Spleen (tissue), 11 donors: ENCODE results near the gene CD82. TPM values are rescaled to one million over a fixed set of nuclear protein-coding genes. Genes with fewer than 3 reads are reported as not detected.

Experiments
- DNase-seq: peaks from one replicate; pipeline ENCODE4 v3.0.0-alpha.2; 2020
- H3K27ac ChIP-seq, 8 donors: fragments of 200-600 bp; sonication (generic) in 7 of 8; 1 replicate in 4 of 8; 2 replicates in 4 of 8; pipeline versions ENCODE4 v1.5.0 to v1.8.0; 2016 to 2021; ENCODE audit warnings: inconsistent platforms in 4 of 8, mild to moderate bottlenecking in 4 of 8, moderate library complexity in 1 of 8
- H3K27me3 ChIP-seq, 7 donors: fragments of 200-600 bp; sonication (generic) in 6 of 7; replicated peaks in 1 of 7; 1 replicate in 4 of 7; 2 replicates in 3 of 7; pipeline versions ENCODE4 v1.5.0 to v1.8.0; 2016 to 2021; ENCODE audit warnings: inconsistent platforms in 3 of 7, mild to moderate bottlenecking in 1 of 7
- H3K36me3 ChIP-seq, 6 donors: fragments of 200-600 bp; sonication (generic) in 5 of 6; 1 replicate in 4 of 6; 2 replicates in 2 of 6; pipeline versions ENCODE4 v1.5.0 to v1.8.0; 2016 to 2021; ENCODE audit warnings: inconsistent platforms in 2 of 6
- H3K4me1 ChIP-seq, 6 donors: fragments of 200-600 bp; sonication (generic) in 5 of 6; 1 replicate in 3 of 6; 2 replicates in 3 of 6; pipeline versions ENCODE4 v1.5.0 to v1.8.0; 2016 to 2021; ENCODE audit warnings: inconsistent platforms in 3 of 6
- H3K4me3 ChIP-seq, 8 donors: fragments of 200-600 bp; sonication (generic) in 7 of 8; 1 replicate in 4 of 8; 2 replicates in 4 of 8; pipeline versions ENCODE4 v1.5.0 to v1.8.0; 2016 to 2021; ENCODE audit warnings: inconsistent platforms in 4 of 8, mild to moderate bottlenecking in 4 of 8, moderate library complexity in 2 of 8
- H3K9me3 ChIP-seq, 8 donors: fragments of 200-600 bp; sonication (generic) in 7 of 8; 1 replicate in 4 of 8; 2 replicates in 4 of 8; pipeline versions ENCODE4 v1.5.0 to v1.8.0; 2016 to 2021; ENCODE audit warnings: inconsistent platforms in 4 of 8
- POLR2A ChIP-seq, 3 donors: fragments of 450-650 bp; IDR thresholded peaks; one replicate each; pipeline ENCODE4 v1.5.1; 2017; ENCODE audit warnings: antibody characterized with exemption in 3 of 3, mild to moderate bottlenecking in 1 of 3
- POLR2AphosphoS5 ChIP-seq, 3 donors: sonication (generic); formaldehyde crosslinking; IDR thresholded peaks; one replicate each; pipeline ENCODE4 v1.5.1; 2017; ENCODE audit warnings: antibody characterized with exemption in 3 of 3
- WGBS, 5 donors: extraction: QIAGEN DNeasy Blood & Tissue Kit in 3 of 5; methylation state at CpG; one replicate each; pipeline versions ENCODE4 v1.1.5 to v1.1.7; 2013 to 2018; 5-methylcytosine and 5-hydroxymethylcytosine counted together
- intact Hi-C: fragments of 100-400 bp; cut with DNase I; formaldehyde crosslinking; loops from one replicate; pipeline ENCODE4 v1.15.0; 2023; ENCODE audit warnings: low total_unique reads
- polyA plus RNA-seq, 3 donors: library from polyadenylated mRNA; stranded (reverse); fragments of 200-250 nt; gene quantifications; one replicate each; pipeline ENCODE4 v1.2.1, GENCODE V29; 2013
- total RNA-seq, 7 donors: library from RNA; depleted of rRNA in 3 of 7; stranded (reverse); fragments of >200 nt in 3 of 7; fragmentation: NEBNext Ultra II Directional in 4 of 7; extraction: Animal tissue kit (Norgen Biotek cat#: 25700) in 4 of 7; gene quantifications; one replicate each; pipeline versions ENCODE4 v1.1.0 to v1.2.1, GENCODE V29; 2016 to 2021
- TF ChIP-seq, protein P1 (sequence below), 11 experiments: fragments of 200-600 bp in 7 of 11; fragments of 450-650 bp in 4 of 11; sonication (generic) in 4 of 11; IDR thresholded peaks in 8 of 11; conservative IDR thresholded peaks in 3 of 11; 1 replicate in 7 of 11; 2 replicates in 4 of 11; pipeline versions ENCODE4 v1.4.0 to v1.8.0; 2016 to 2021; ENCODE audit warnings: antibody characterized with exemption in 11 of 11, inconsistent platforms in 4 of 11, mild to moderate bottlenecking in 1 of 11
- donor health status: healthy with polysubstance abuse.
- donor health status: DM: no; HTN: no; CAD: no; lungs with moderate emphysema.
- donor health status: DM: no; HTN: no; CAD: no.
- donor health status: Bipolar disorder and iron deficiency.
- donor health status: healthy.
- donor health status: DM: no; HTN: no; CAD: no.
- donor health status: DM: yes; HTN: yes; CAD: no.

Gene CD82
- total and polyA plus RNA-seq, 10 donors, result 27.8 to 174 (median 95.2) TPM

DNA sequence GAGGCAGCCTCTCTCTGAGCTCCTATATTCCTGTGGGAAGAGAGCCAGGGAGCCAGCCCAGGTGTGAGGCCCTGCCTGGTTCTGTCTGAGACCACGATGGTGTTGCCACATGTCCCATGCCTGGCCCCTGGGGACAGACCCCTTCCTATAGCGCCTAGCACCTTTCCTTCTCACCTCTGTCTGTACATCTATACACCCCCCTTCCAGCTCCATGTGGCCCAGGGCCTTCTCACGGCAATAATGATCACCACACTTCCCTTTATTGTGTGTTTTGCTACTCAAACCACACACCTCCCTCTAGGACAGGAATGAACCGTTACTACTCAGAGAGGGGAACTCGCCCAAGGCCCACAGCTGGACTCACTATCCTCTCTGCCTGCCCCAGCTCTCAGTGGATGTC lies 12.8 kb downstream of the CD82 start:
- Histone ChIP-seq H3K9me3 (peaks cover 0 to 7% (median 2%) of the 10 kb centered on the region in 8 donors), H3K27ac (peak overlapping the region in 3 of 8 donors; percentile 39 to 65 (median 54)), H3K4me1 (peaks cover 18 to 77% (median 66%) of the 10 kb centered on the region in 6 donors), H3K36me3 (peaks cover 0 to 45% (median 10%) of the 10 kb centered on the region in 6 donors), H3K27me3 (no peaks in the 10 kb centered on the region), H3K4me3 (no peak overlapping the region)
- TF ChIP-seq, protein P1, sequence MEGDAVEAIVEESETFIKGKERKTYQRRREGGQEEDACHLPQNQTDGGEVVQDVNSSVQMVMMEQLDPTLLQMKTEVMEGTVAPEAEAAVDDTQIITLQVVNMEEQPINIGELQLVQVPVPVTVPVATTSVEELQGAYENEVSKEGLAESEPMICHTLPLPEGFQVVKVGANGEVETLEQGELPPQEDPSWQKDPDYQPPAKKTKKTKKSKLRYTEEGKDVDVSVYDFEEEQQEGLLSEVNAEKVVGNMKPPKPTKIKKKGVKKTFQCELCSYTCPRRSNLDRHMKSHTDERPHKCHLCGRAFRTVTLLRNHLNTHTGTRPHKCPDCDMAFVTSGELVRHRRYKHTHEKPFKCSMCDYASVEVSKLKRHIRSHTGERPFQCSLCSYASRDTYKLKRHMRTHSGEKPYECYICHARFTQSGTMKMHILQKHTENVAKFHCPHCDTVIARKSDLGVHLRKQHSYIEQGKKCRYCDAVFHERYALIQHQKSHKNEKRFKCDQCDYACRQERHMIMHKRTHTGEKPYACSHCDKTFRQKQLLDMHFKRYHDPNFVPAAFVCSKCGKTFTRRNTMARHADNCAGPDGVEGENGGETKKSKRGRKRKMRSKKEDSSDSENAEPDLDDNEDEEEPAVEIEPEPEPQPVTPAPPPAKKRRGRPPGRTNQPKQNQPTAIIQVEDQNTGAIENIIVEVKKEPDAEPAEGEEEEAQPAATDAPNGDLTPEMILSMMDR (IDR thresholded peaks at IDR 0.05 in 8 of 11, conservative IDR thresholded peaks at IDR 0.05 in 3 of 11), result no peak
- TF ChIP-seq POLR2A (IDR thresholded peaks at IDR 0.05) (no peak), POLR2AphosphoS5 (IDR thresholded peaks at IDR 0.05) (no peak)
- intact Hi-C loops, result no loop called here
- DNase-seq, result no peak
- WGBS, 5 donors, result 35 to 56% (median 44%) methylated on average over 5 of the region's 5 CpGs

DNA sequence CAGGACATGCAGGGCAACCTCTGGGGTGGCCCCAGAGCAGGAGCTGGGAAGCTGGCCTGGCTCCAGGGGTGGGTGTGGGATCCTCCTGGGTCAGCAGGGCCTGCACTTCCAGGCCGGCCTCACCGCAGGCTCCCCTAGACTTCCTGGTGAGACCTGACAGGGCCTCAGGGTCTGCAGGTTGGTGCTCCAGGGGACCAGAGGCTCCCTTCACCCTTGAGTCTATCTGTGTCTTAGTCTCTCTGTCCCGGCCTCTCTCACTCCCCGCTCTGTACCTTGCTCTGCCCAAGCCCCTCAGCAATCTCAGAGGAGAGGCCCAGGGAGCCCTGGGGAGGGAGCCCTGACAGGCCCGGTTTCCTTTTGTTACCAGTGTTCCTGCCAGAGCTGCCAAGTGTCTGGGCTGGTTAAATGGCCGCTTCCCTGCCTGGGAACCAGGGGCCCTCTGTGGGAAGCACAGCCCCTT lies 13.9 kb downstream of the CD82 start:
- Histone ChIP-seq H3K27me3 (no peaks in the 10 kb centered on the region), H3K36me3 (peaks cover 0 to 51% (median 10%) of the 10 kb centered on the region in 6 donors), H3K4me3 (no peak overlapping the region), H3K9me3 (peaks cover 0 to 7% (median 2%) of the 10 kb centered on the region in 8 donors), H3K4me1 (peaks cover 11 to 75% (median 56%) of the 10 kb centered on the region in 6 donors), H3K27ac (peak overlapping the region in 3 of 8 donors; percentile 39 to 65 (median 54))
- TF ChIP-seq, protein P1 (IDR thresholded peaks at IDR 0.05 in 8 of 11, conservative IDR thresholded peaks at IDR 0.05 in 3 of 11), result no peak
- no peak for TF ChIP-seq POLR2A (IDR thresholded peaks at IDR 0.05)
- TF ChIP-seq POLR2AphosphoS5 (IDR thresholded peaks at IDR 0.05), result no peak
- WGBS, 5 donors, result 39 to 61% (median 58%) methylated on average over 4 to 6 of the region's 6 CpGs
- intact Hi-C loops, result no loop called here
- peak; percentile 74 for DNase-seq

DNA sequence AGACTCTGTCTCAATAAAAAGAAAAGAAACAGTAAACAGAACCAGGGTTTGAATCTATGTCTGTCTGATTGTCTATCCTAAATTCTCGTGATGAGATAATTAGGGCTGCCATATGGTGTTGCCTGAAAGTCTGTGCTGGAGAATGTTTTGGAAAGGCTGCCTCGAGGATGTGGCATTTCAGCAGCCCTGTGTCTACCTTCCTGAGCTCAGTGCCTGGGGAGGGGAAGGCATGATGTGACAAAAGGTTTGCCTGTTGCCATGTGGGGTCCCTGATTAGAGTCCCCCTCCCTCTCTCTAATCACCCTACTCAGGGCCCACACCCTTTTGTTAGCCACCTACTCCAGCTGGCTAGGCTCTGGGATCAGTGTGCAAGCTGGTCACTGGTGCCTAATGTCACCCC lies 15.2 kb downstream of the CD82 start:
- intact Hi-C loops, result no loop called here
- TF ChIP-seq POLR2AphosphoS5 (IDR thresholded peaks at IDR 0.05), result no peak
- H3K4me1 ChIP-seq, result peaks cover 4 to 61% (median 42%) of the 10 kb centered on the region in 6 donors
- no peak for DNase-seq
- 60 to 82% (median 78%) methylated on average over 2 of the region's 2 CpGs for WGBS, 5 donors
- H3K27ac ChIP-seq, result peak overlapping the region in 2 of 8 donors; percentile 3 to 16
- peaks cover 0 to 7% (median 2%) of the 10 kb centered on the region in 8 donors for H3K9me3 ChIP-seq
- H3K27me3 ChIP-seq, result no peaks in the 10 kb centered on the region
- H3K4me3 ChIP-seq, result no peak overlapping the region
- peaks cover 0 to 60% (median 16%) of the 10 kb centered on the region in 6 donors for H3K36me3 ChIP-seq

DNA sequence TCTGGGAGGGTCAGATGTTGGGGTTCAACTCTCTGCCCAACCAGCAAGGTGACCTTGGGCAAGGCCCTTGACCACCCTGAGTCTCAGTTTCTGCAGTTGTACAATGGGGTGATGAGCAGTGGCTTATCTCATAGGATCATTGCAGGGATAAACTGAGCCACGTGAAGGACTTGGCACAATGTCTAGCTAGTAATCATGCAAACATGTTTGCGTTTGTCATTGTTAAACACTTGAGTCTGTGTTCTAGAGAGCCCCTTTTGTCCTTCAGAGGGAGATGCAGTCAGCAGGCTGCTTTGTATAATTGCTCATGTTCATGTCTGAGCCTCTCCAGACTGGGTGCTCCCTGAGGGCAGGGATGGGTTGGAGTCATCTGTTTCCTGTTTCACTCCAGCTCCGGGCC lies 15.8 kb downstream of the CD82 start:
- peaks cover 0 to 7% (median 2%) of the 10 kb centered on the region in 8 donors for H3K9me3 ChIP-seq
- DNase-seq, result no peak
- H3K4me3 ChIP-seq, result no peak overlapping the region
- intact Hi-C loops, result no loop called here
- H3K27me3 ChIP-seq, result no peaks in the 10 kb centered on the region
- TF ChIP-seq POLR2AphosphoS5 (IDR thresholded peaks at IDR 0.05), result no peak
- TF ChIP-seq, protein P1 (IDR thresholded peaks at IDR 0.05 in 8 of 11, conservative IDR thresholded peaks at IDR 0.05 in 3 of 11), result no peak
- TF ChIP-seq POLR2A (IDR thresholded peaks at IDR 0.05), result no peak
- H3K4me1 ChIP-seq, result peaks cover 4 to 55% (median 37%) of the 10 kb centered on the region in 6 donors
- peaks cover 0 to 60% (median 16%) of the 10 kb centered on the region in 6 donors for H3K36me3 ChIP-seq
- 85 to 92% (median 89%) methylated on average over 2 to 3 of the region's 3 CpGs for WGBS, 5 donors
- no peak overlapping the region for H3K27ac ChIP-seq
